D721Med (cell line): ENCODE results near the gene GTF3C4.

Source experiments
- DNase-seq: peaks from one replicate; pipeline ENCODE4 v3.0.0; 2011; ENCODE audit warnings: low spot score; ENCODE audit not compliant: insufficient read length
- FAIRE-seq: peaks from 2 replicates; lab custom pipeline; 2011; peaks lifted over from hg19 to GRCh38; lab: Jason Lieb, UNC
- TF ChIP-seq, protein P1 (sequence below): IDR thresholded peaks from 2 replicates; pipeline ENCODE4 v1.5.1; 2012; ENCODE audit warnings: mild to moderate bottlenecking, control low read depth; ENCODE audit not compliant: insufficient read depth; ENCODE audit errors: missing control alignments

The GTF3C4 gene, protein sequence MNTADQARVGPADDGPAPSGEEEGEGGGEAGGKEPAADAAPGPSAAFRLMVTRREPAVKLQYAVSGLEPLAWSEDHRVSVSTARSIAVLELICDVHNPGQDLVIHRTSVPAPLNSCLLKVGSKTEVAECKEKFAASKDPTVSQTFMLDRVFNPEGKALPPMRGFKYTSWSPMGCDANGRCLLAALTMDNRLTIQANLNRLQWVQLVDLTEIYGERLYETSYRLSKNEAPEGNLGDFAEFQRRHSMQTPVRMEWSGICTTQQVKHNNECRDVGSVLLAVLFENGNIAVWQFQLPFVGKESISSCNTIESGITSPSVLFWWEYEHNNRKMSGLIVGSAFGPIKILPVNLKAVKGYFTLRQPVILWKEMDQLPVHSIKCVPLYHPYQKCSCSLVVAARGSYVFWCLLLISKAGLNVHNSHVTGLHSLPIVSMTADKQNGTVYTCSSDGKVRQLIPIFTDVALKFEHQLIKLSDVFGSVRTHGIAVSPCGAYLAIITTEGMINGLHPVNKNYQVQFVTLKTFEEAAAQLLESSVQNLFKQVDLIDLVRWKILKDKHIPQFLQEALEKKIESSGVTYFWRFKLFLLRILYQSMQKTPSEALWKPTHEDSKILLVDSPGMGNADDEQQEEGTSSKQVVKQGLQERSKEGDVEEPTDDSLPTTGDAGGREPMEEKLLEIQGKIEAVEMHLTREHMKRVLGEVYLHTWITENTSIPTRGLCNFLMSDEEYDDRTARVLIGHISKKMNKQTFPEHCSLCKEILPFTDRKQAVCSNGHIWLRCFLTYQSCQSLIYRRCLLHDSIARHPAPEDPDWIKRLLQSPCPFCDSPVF

DNA sequence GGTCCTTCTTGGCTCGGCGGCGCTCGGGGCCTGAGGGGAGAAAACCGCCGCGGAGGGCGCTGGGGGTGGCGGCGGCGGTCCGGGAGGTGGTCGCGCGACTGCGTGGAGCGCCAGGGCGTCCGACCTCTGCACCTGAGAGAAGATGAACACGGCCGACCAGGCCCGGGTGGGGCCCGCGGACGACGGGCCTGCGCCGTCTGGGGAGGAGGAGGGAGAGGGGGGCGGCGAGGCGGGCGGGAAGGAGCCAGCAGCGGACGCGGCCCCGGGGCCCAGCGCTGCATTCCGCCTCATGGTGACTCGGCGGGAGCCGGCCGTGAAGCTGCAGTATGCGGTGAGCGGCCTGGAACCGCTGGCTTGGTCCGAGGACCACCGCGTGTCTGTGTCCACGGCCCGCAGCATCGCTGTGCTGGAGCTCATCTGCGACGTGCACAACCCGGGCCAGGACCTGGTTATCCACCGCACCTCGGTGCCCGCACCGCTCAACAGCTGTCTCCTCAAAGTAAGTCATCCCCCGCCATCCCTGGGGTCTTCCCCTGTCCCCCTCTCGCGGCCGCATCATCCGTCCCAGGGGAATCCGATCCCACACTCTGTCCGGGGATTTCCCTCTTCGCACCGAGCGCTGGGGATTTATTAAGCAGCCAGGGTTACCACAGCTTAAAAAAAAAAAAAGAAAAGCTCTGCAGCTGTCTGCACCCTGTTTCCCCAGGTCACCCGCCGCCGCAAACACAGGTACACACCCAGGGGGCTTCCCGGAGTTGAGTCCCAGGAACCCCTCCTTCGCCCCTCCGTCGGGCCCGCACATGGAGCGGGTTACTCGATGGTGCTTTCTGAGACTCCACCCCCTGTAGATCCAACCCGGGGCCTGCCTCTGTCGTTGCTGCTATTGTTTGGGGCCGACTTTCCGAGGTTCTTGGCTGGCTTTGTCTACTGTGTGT lies at the start of gene GTF3C4:
GTF3C4 (plus strand) TSS at position 8 of the 935 bp plus-strand sequence; CDS start at position 143, 135 bp downstream.
- FAIRE-seq: no peak
- DNase-seq: peak; percentile 24
- TF ChIP-seq, protein P1, sequence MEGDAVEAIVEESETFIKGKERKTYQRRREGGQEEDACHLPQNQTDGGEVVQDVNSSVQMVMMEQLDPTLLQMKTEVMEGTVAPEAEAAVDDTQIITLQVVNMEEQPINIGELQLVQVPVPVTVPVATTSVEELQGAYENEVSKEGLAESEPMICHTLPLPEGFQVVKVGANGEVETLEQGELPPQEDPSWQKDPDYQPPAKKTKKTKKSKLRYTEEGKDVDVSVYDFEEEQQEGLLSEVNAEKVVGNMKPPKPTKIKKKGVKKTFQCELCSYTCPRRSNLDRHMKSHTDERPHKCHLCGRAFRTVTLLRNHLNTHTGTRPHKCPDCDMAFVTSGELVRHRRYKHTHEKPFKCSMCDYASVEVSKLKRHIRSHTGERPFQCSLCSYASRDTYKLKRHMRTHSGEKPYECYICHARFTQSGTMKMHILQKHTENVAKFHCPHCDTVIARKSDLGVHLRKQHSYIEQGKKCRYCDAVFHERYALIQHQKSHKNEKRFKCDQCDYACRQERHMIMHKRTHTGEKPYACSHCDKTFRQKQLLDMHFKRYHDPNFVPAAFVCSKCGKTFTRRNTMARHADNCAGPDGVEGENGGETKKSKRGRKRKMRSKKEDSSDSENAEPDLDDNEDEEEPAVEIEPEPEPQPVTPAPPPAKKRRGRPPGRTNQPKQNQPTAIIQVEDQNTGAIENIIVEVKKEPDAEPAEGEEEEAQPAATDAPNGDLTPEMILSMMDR: no peak

DNA sequence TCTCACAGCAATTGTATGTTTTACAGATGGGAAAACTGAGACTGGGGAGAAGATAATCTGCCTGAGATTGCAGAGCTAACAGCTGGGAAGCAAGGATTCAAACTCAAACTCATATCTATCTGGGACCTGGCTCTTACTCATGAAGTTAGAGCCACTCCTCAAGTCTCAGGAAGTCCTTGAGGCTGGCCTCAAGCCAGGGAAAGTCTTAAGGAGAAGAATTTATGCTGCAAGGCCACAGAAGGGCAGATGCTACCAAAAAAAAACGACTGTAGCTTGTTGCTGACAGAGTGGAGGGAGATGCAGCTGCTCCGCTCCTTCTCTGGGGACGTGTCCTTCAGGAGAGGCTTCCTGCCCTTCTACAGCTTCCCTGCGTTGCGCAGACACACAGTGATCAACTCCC lies 48.1 kb upstream of the GTF3C4 start:
- TF ChIP-seq, protein P1: no peak
- no peak for DNase-seq
- FAIRE-seq: no peak

DNA sequence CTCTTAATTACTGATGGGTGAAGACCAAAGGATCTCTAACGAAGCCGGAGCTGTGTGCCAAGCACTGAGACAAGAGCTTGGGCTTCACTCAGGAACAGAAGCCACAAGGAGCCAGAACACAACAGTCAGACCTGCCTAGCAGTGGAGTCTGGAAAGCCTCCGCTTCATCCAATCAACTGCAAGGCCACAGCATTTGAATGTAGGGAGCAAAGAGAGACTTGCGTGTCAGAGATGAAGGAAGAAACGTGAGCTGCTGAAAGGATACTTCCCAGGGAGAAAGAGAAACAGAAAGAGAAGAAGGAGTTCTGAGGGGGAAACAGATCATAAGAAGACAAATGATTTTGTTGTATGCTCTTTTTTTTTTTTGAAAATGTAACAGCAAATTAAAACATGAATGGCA lies 44.0 kb upstream of the GTF3C4 start:
- TF ChIP-seq, protein P1: no peak
- FAIRE-seq: no peak
- DNase-seq: no peak

DNA sequence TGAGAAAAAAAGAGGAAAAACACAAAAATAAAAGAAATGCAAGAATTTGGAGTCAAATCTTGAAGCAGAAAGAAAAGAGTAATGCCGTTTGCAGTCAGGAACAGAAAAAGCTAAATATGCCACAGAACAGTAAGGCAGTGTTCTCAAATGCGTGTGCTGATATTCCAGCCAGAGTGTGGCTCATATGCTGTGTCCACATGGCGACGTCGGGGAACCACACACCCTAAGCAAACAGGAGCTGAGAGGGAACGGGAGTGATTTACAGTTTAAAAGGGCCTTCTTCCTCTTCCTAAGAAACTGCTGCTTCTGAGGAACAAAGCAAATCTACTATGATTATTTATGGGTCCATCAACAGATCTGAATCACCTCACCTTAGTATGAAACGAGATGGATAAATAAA lies 43.2 kb upstream of the GTF3C4 start:
- FAIRE-seq (no peak), DNase-seq (no peak)
- TF ChIP-seq, protein P1: no peak

DNA sequence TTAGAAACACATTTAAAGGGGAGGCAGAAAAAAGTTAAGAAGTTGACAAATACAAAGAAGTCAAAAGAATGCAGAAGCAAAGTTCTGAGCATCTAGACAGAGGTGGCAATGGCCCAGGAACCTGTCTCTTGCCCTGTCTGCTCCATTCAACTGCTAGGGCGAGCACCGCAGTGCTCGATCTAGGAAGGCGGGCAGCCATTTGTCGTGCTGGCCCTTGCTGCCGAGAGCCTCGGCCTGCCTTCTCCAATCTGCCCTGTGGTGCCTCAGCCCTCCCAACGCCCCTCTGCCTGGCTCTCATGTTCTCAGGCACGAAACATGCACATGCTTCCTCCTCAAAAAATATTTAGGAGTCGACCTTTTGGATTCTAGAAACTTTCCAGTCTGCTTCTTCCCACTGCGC lies 42.7 kb upstream of the GTF3C4 start:
- TF ChIP-seq, protein P1: no peak
- no peak for DNase-seq
- FAIRE-seq: no peak

DNA sequence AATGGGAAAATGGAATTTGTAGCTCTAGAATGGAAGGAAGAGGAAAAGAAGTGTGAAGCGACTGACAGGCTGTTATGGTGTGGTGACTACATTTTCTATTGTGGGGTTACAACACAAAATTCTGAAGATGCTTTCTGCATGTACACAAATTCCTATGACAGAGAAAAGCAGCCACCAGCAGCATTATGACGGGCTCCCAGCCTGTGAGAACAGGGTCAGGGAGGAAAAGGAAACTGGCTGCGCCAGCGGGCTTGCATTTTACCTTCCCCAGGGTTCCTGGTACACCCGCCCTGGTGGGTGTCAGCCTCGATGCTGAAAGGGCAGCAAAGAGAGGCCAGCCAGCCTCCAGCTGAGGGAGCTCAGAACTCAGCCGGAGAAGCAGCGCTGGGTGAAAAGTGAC lies 41.5 kb upstream of the GTF3C4 start:
- DNase-seq: no peak
- no peak for FAIRE-seq
- TF ChIP-seq, protein P1: no peak
